Ishikawa (cell line): ENCODE results near the gene VANGL2.

ENCODE experiments used
- CREB1 ChIP-seq: IDR thresholded peaks from 2 replicates; pipeline ENCODE4 v1.6.1; 2012; ENCODE audit warnings: low read depth
- EGR1 ChIP-seq: IDR thresholded peaks from 2 replicates; pipeline ENCODE4 v1.6.1; 2012
- EP300 ChIP-seq: IDR thresholded peaks from 2 replicates; pipeline ENCODE4 v1.6.1; 2012; ENCODE audit warnings: borderline replicate concordance
- FOXM1 ChIP-seq: IDR thresholded peaks from 2 replicates; pipeline ENCODE4 v1.6.1; 2012; ENCODE audit warnings: low read depth, borderline replicate concordance
- RAD21 ChIP-seq: IDR thresholded peaks from 2 replicates; pipeline ENCODE4 v1.6.1; 2012; ENCODE audit warnings: low read depth
- REST ChIP-seq: IDR thresholded peaks from 2 replicates; pipeline ENCODE4 v1.6.1; 2012; ENCODE audit warnings: low read depth, mild to moderate bottlenecking
- TAF1 ChIP-seq: IDR thresholded peaks from 2 replicates; pipeline ENCODE4 v1.6.1; 2012; ENCODE audit warnings: low read depth, mild to moderate bottlenecking
- YY1 ChIP-seq: IDR thresholded peaks from 2 replicates; pipeline ENCODE4 v1.6.1; 2012; ENCODE audit warnings: low read depth

- TF ChIP-seq RAD21 (no peak), REST (no peak), TAF1 (no peak), EP300 (no peak), YY1 (no peak), CREB1 (no peak), FOXM1 (no peak), EGR1 (no peak)
These were observed 19.4 kb downstream of the VANGL2 start for GRCh38 chr1:160419838-160420169.
